ENCODE data around the gene TP63.

The TP63 gene

GRCh38 chr3:189674249-189674913 lies 43.2 kb downstream of the TP63 start:
- no peak for TF ChIP-seq JUND (IDR thresholded peaks at IDR 0.05; ENCODE audit: low read depth)
- DNase-seq (ENCODE audit: low read depth in 1 of 2, low spot score in 1 of 2) = no peak
- in situ Hi-C loops (cut with HindIII; ENCODE audit: low pct_unique_long_range_greater_than_20kb, low sequenced_read_pairs) = no loop called here

GRCh38 chr3:189677667-189678066 lies 46.5 kb downstream of the TP63 start:
- no peak for TF ChIP-seq JUND (IDR thresholded peaks at IDR 0.05; ENCODE audit: low read depth)
- DNase-seq (ENCODE audit: low read depth in 1 of 2, low spot score in 1 of 2) = no peak
- in situ Hi-C loops (cut with HindIII; ENCODE audit: low pct_unique_long_range_greater_than_20kb, low sequenced_read_pairs) = no loop called here

- DNase-seq (ENCODE audit: low read depth in 1 of 2, low spot score in 1 of 2) = no peak
- TF ChIP-seq JUND (IDR thresholded peaks at IDR 0.05; ENCODE audit: low read depth) = no peak
- in situ Hi-C loops (cut with HindIII; ENCODE audit: low pct_unique_long_range_greater_than_20kb, low sequenced_read_pairs) = no loop called here
These were observed 49.5 kb downstream of the TP63 start for GRCh38 chr3:189680723-189681122.

GRCh38 chr3:189683546-189684255 lies 52.5 kb downstream of the TP63 start:
- no peak for DNase-seq (ENCODE audit: low read depth in 1 of 2, low spot score in 1 of 2)
- TF ChIP-seq JUND (IDR thresholded peaks at IDR 0.05; ENCODE audit: low read depth) = no peak
- in situ Hi-C loops (cut with HindIII; ENCODE audit: low pct_unique_long_range_greater_than_20kb, low sequenced_read_pairs) = no loop called here

- DNase-seq (ENCODE audit: low read depth in 1 of 2, low spot score in 1 of 2) = no peak
- TF ChIP-seq JUND (IDR thresholded peaks at IDR 0.05; ENCODE audit: low read depth) = no peak
These were observed 53.1 kb downstream of the TP63 start for GRCh38 chr3:189684317-189684716.

GRCh38 chr3:189685291-189685690 lies 54.1 kb downstream of the TP63 start:
- in situ Hi-C loops (cut with HindIII; ENCODE audit: low pct_unique_long_range_greater_than_20kb, low sequenced_read_pairs) = no loop called here
- no peak for DNase-seq (ENCODE audit: low read depth in 1 of 2, low spot score in 1 of 2)
- no peak for TF ChIP-seq JUND (IDR thresholded peaks at IDR 0.05; ENCODE audit: low read depth)

More at GRCh38 chr3:189684317-189684716, 53.1 kb downstream of the TP63 start:
- in situ Hi-C loops (cut with HindIII; ENCODE audit: low pct_unique_long_range_greater_than_20kb, low sequenced_read_pairs) = no loop called here

GRCh38 chr3:189685860-189686259 lies 54.7 kb downstream of the TP63 start:
- in situ Hi-C loops (cut with HindIII; ENCODE audit: low pct_unique_long_range_greater_than_20kb, low sequenced_read_pairs) = no loop called here

GRCh38 chr3:189687475-189687874 lies 56.3 kb downstream of the TP63 start:
- in situ Hi-C loops (cut with HindIII; ENCODE audit: low pct_unique_long_range_greater_than_20kb, low sequenced_read_pairs) = no loop called here
- TF ChIP-seq JUND (IDR thresholded peaks at IDR 0.05; ENCODE audit: low read depth) = no peak
- DNase-seq (ENCODE audit: low read depth in 1 of 2, low spot score in 1 of 2) = peak in 1 of 2 experiments; percentile 69

More at GRCh38 chr3:189685860-189686259, 54.7 kb downstream of the TP63 start:
- no peak for DNase-seq (ENCODE audit: low read depth in 1 of 2, low spot score in 1 of 2)
- no peak for TF ChIP-seq JUND (IDR thresholded peaks at IDR 0.05; ENCODE audit: low read depth)

- in situ Hi-C loops (cut with HindIII; ENCODE audit: low pct_unique_long_range_greater_than_20kb, low sequenced_read_pairs) = no loop called here
- no peak for DNase-seq (ENCODE audit: low read depth in 1 of 2, low spot score in 1 of 2)
- no peak for TF ChIP-seq JUND (IDR thresholded peaks at IDR 0.05; ENCODE audit: low read depth)
These were observed 57.1 kb downstream of the TP63 start for GRCh38 chr3:189688262-189688661.

GRCh38 chr3:189689625-189690024 lies 58.4 kb downstream of the TP63 start:
- TF ChIP-seq JUND (IDR thresholded peaks at IDR 0.05; ENCODE audit: low read depth) = no peak
- no peak for DNase-seq (ENCODE audit: low read depth in 1 of 2, low spot score in 1 of 2)
- in situ Hi-C loops (cut with HindIII; ENCODE audit: low pct_unique_long_range_greater_than_20kb, low sequenced_read_pairs) = no loop called here

- TF ChIP-seq JUND (IDR thresholded peaks at IDR 0.05; ENCODE audit: low read depth) = no peak
- in situ Hi-C loops (cut with HindIII; ENCODE audit: low pct_unique_long_range_greater_than_20kb, low sequenced_read_pairs) = no loop called here
- DNase-seq (ENCODE audit: low read depth in 1 of 2, low spot score in 1 of 2) = no peak
These were observed 59.0 kb downstream of the TP63 start for GRCh38 chr3:189690237-189690636.

- no peak for TF ChIP-seq JUND (IDR thresholded peaks at IDR 0.05; ENCODE audit: low read depth)
- no peak for DNase-seq (ENCODE audit: low read depth in 1 of 2, low spot score in 1 of 2)
- in situ Hi-C loops (cut with HindIII; ENCODE audit: low pct_unique_long_range_greater_than_20kb, low sequenced_read_pairs) = no loop called here
These were observed 59.5 kb downstream of the TP63 start for GRCh38 chr3:189690672-189691071.

- in situ Hi-C loops (cut with HindIII; ENCODE audit: low pct_unique_long_range_greater_than_20kb, low sequenced_read_pairs) = no loop called here
- no peak for TF ChIP-seq JUND (IDR thresholded peaks at IDR 0.05; ENCODE audit: low read depth)
- no peak for DNase-seq (ENCODE audit: low read depth in 1 of 2, low spot score in 1 of 2)
These were observed 64.2 kb downstream of the TP63 start for GRCh38 chr3:189695400-189695799.
